Measurements from ENCODE around the gene SCARB2.

The SCARB2 gene

GRCh38 chr4:76197971-76198410, 15.6 kb downstream of the SCARB2 start:
- peak; percentile 25 for DNase-seq

- no peak for DNase-seq
These were observed 16.4 kb downstream of the SCARB2 start for GRCh38 chr4:76197031-76197743.

- no peak for DNase-seq
These were observed 17.2 kb downstream of the SCARB2 start for GRCh38 chr4:76196376-76196775.

DNA sequence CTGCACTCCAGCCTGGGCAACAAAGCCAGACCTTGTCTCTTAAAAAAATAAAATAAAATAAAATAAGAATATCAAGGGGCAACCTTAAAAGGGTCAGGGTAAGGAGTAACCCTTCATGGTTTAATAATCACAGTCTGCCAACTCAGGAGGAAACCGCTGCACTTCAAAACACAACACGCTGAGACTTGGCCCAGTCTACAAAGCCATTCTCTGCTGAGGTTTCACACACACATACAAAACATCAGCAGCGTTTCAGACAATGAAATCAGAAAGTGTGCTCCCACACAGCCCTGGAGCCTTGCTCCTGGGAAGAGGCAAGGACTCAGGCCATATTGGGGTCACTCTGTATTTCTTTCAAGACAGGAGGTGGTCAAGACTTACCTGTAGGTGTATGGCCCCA, 18.3 kb downstream of the SCARB2 start:
- no peak for DNase-seq

DNA sequence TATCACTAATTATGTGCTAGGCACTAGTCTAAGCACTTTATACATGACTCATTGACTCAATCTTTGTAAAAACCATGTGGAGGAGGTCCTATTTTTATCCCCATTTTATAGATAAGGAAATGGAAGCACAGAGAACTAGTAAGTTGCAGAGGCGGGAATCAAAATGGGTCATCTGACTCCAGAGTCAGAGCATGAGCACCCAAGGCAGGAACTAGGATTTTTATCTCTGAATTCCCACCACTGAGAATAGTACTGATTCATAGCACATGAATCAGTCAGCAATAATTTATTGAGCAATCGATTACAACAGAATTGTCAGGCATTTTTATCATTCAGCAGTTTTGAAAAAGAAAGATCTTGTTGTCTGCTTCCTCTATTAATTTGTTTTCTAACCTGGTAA, 19.3 kb downstream of the SCARB2 start:
- peak; percentile 74 for DNase-seq

DNA sequence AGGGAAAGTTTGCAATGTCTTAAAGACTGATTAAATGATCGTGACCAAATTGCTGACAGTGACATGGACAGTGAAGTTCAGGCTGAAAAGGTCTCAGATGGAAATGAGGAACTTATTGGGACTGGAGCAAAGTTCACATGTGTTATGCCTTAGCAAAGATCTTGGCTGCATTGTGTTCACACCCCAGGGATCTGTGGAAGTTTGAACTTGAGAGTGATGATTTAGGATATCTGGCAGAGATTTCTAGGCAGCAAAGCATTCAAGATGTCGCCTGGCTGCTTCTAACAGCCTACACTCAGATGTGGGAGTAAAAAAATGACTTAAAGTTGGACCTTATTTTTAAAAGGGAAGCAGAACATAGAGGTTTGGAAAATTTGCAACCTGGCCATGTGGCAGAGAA, 21.4 kb downstream of the SCARB2 start:
- DNase-seq = no peak

GRCh38 chr4:76188557-76188956, 25.1 kb downstream of the SCARB2 start:
- no peak for DNase-seq

DNA sequence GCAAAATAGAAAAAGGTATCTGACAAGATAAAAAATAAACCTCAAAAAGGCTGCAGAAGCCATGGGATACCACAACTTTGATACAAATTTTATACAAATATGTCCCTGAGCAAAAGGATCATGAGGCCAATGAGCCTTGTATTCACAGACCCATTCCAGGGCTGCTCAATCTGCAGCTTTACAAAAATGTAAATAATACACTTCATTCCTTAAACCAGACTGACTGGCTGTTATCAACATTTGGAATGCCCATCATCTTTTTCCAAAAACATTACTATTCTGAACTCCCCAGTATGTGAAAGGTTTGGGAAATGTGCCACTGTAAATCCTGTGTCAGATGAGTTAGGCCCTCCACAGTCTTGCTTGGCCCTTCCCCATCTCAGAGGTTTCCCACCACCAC, 25.5 kb downstream of the SCARB2 start:
- no peak for DNase-seq

DNA sequence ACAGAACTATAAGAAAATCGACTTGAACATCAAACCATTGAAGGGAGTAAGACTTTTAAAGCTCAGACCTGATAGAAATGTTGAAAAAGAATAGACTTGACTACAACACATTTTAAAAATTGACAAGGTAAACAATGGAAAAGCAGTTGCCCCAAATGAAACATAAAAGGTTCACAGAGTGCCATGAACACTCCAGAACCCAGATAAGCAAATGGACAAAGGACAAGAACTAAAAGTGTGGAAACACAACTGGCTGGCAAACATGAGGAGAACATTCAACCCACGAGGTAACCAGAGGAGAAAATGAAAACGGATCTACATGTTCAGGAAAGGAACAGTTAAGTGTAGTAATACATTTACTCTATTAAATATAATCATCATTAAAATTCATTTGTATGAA, 26.5 kb downstream of the SCARB2 start:
- no peak for DNase-seq

GRCh38 chr4:76182463-76182862, 31.2 kb downstream of the SCARB2 start:
- DNase-seq = no peak

DNA sequence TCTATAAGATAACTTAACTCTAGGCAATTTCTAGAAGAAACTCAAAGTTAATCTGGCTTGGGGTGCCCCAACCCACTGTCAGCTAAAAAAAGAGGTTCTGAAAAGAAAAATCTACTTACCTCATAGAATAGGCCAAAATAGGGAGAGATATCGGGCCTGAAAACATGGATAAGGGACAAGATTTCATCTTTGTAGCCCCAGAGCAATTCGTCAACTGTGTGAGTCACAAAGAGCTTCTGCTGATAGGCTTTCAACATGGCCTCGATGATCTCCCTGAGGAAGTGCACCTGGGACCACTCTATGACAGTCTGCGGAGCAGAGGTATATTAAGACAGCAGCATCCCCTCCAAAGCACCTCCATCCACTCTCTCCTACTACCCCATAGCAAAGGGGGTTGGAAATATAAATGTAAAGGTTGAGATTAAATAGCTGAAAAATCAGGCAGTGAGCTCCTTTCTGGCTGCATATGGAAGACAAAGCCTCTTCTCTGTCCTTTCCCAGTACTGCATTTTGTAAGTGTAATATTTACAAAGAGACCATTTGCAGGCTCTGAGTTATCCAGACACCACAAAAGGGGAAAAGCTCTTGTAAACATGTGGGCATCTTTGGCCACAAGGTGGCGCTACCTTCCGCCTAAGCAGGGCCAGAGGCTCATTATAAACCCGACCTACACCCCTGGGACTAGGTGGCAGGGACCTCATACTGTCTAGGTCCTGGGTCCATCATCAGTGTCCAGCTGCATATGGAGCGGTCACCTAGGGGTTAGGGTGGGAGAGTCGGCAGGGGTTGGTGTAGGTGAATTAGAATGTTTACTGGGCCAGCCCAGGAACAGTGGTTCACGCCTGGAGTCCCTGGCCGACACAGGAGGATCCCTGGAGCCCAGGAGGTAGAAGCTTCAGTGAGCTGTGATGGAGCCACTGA, 34.0 kb downstream of the SCARB2 start:
- DNase-seq = peak; percentile 48

DNA sequence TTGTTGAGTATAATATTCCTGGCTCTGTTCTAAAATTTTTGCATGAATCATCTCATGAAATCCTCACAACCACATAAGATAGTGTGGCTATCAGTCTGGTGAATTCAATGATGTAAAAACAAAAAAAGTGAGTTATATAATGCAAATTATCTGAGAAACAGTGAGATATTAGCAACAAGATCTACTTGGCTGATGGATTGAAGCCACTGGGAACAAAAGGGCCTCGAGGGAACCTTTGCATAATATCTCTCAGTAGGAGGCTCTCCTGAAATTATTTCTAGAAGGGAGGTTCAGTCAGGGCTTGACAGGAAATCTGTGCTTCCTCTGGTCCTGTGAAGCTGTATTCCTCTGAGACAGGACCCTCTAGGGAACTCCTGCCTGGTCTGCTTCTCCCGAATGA, 35.3 kb downstream of the SCARB2 start:
- no peak for DNase-seq

DNA sequence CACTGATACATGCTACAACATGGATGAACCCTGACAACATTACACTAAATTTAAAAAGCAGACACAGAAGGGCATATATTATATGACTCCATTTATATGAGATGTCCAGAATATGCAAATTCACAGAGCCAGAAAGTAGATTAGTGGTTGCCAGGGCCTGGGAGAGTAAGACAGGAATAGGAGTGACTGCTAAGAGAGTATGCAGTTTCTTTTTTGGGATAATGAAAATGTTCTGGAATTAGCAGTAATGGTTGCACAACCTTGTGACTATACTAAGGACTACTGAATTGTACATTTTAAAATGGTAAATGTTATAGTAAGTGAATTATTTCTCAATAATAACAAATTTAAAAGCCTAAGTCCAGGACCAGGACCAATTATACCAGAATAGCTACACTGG, 35.9 kb downstream of the SCARB2 start:
- DNase-seq = no peak

GRCh38 chr4:76175336-76175735, 38.3 kb downstream of the SCARB2 start:
- DNase-seq = no peak

DNA sequence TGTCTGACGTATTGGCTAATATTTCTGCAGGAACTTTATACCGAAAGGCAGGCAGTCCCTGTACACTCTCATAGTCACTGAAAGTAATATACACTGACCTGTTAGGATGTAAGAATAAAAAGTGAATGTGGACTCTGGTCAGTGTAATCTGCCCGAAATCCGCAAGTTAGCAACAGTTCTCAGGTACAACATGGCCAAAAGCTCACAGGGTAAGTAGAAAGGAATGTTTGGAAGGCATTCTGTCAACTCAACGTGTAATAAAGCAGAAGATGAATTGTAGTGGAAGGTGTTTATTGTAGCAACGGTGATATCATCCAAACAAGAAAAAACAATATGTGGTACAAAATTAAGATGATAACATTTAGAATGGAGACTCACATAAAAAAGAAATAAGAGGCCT, 39.4 kb downstream of the SCARB2 start:
- DNase-seq = no peak

DNA sequence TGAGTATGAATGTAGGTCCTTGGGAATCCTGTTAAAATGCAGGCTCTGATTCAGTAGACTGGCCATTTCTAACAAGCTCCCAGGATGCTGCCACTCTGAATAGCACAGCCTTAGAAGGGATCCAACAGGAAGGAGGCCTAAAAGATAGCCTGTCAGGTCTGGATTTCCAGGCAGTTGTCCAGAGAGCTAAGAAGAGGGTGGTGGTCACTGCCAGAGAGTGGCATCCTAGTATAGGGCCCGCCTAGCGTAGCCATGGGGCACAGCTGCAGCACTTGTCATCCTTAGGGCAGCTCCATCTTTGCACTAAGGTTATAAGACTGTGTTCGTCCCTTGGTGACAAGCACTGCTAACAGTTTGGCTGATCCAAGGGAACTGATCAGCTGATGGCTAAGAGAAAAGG, 44.9 kb downstream of the SCARB2 start:
- no peak for DNase-seq

- no peak for DNase-seq
These were observed 47.1 kb downstream of the SCARB2 start for GRCh38 chr4:76166480-76166879.

DNA sequence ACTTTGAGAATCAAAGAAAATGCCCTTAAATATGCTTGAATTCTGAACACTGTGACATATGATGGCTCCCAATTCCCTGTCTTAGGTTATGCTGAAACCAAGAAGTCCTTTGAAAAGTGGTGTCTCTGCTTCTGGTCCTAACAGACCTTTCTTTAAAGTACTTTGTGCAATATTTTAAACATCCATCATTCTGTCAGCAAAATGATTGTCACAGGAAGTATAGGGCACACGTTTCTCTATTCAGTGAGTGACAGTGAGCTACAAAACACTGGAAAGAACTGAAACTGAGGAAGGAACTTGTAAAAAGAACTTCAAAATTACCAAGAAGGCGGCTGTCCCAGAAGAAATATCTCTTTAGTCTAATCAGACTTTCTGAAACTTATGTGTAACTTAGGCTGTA, 53.3 kb downstream of the SCARB2 start:
- DNase-seq = no peak

DNA sequence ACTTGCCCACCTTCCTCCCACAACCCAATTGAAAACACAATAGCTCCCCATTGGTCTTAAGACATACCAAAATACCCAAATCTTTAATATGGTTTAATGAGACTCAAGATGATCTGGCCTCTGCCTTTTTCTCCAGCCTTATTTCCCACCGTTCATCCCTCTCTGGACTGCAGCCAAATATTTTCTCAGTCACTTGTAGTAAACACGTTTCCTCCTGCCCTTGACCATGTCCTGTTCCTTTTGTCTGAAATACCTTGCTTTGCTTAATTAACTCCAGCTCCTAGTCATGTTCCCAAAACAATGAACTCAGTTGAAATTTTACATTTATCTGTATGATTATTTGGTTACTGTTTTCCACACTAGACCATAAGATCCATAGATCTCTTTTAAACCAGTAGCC, 57.0 kb downstream of the SCARB2 start:
- no peak for DNase-seq

- no peak for DNase-seq
These were observed 57.6 kb downstream of the SCARB2 start for GRCh38 chr4:76155979-76156378.

GRCh38 chr4:76153356-76153755, 60.3 kb downstream of the SCARB2 start:
- DNase-seq = no peak

- DNase-seq = peak; percentile 93
These were observed 65.3 kb downstream of the SCARB2 start, which contains the start of gene NUP54 for GRCh38 chr4:76148142-76148865. NUP54 (minus strand) TSS chr4:76148397; CDS start chr4:76148374, 23 bp downstream.

GRCh38 chr4:76147454-76148141, 66.0 kb downstream of the SCARB2 start:
- peak; percentile 38 for DNase-seq
